IMR-90 (cell line): Measurements from ENCODE around the gene TKFC. TPM values are rescaled to one million over a fixed set of nuclear protein-coding genes. Genes with fewer than 3 reads are reported as not detected.

ENCODE experiments used
- ATAC-seq: fragments of 200-7000 bp; cut with Tn5 transposase; 2 replicates; pipeline ENCODE4 v1.9.1; 2020; ENCODE audit warnings: low read depth, mild to moderate bottlenecking, moderate library complexity
- BruUV-seq: library from RNA; stranded (reverse); fragments of 400-500 nt; replicated peaks from 2 replicates; lab custom pipeline; 2021; lab: Mats Ljungman, UMichigan
- CTCF ChIA-PET: fragments of 300-600 bp; formaldehyde crosslinking; extraction: SDS; loops from one replicate; lab custom pipeline; 2021; ENCODE audit warnings: antibody characterized with exemption; lab: Yijun Ruan, JAX
- POLR2A ChIA-PET: fragments of 300-600 bp; sonication (Branson Sonifier 250); formaldehyde crosslinking; loops from one replicate; lab custom pipeline; 2022; ENCODE audit warnings: antibody characterized with exemption; ENCODE audit not compliant: unreplicated experiment; lab: Charles Lee
- DNase-seq: peaks from one replicate; pipeline ENCODE4 v3.0.0; 2013
- H2AFZ ChIP-seq: replicated peaks from 2 replicates; pipeline ENCODE3; 2013; ENCODE audit warnings: low read length, mild to moderate bottlenecking; ENCODE audit not compliant: poor library complexity
- H2AK5ac ChIP-seq: 2 replicates; pipeline ENCODE4 v1.6.1; 2013; ENCODE audit warnings: low read depth, low read length, inconsistent platforms
- H2AK9ac ChIP-seq: replicated peaks from 2 replicates; pipeline ENCODE3; 2013; ENCODE audit warnings: mild to moderate bottlenecking, low read depth, low read length, moderate library complexity; ENCODE audit not compliant: poor library complexity
- H2BK120ac ChIP-seq: 2 replicates; pipeline ENCODE4 v1.6.1; 2013; ENCODE audit warnings: low read depth, low read length, inconsistent platforms
- H2BK15ac ChIP-seq: 3 replicates; pipeline ENCODE4 v1.6.1; 2013; ENCODE audit warnings: low read depth, low read length, inconsistent platforms
- H2BK20ac ChIP-seq: 2 replicates; pipeline ENCODE4 v1.6.1; 2013; ENCODE audit warnings: low read depth, mild to moderate bottlenecking, inconsistent platforms, low read length, moderate library complexity
- H2BK5ac ChIP-seq: 2 replicates; pipeline ENCODE4 v1.6.1; 2013; ENCODE audit warnings: mild to moderate bottlenecking, low read depth, low read length, inconsistent platforms; ENCODE audit not compliant: poor library complexity, severe bottlenecking
- H3K14ac ChIP-seq: replicated peaks from 2 replicates; pipeline ENCODE4 v1.6.1; 2013; ENCODE audit warnings: low read depth, low read length, inconsistent platforms
- H3K18ac ChIP-seq: 2 replicates; pipeline ENCODE4 v1.6.1; 2013; ENCODE audit warnings: low read depth, low read length, control low read depth
- H3K23ac ChIP-seq: 2 replicates; pipeline ENCODE4 v1.6.1; 2013; ENCODE audit warnings: low read depth, low read length, inconsistent platforms
- H3K27ac ChIP-seq: 2 replicates; pipeline ENCODE4 v1.5.1; 2013; ENCODE audit warnings: mild to moderate bottlenecking, control low read depth, low read length; ENCODE audit not compliant: insufficient read depth
- H3K27me3 ChIP-seq: 2 replicates; pipeline ENCODE4 v1.6.1; 2013; ENCODE audit warnings: low read length; ENCODE audit not compliant: control insufficient read depth, insufficient read depth
- H3K36me3 ChIP-seq: 2 replicates; pipeline ENCODE4 v1.6.1; 2013; ENCODE audit warnings: low read length, mixed read lengths; ENCODE audit not compliant: control insufficient read depth, insufficient read depth
- H3K4ac ChIP-seq: 2 replicates; pipeline ENCODE4 v1.6.1; 2013; ENCODE audit warnings: low read depth, low read length, inconsistent platforms
- H3K4me1 ChIP-seq: 2 replicates; pipeline ENCODE4 v1.6.1; 2013; ENCODE audit warnings: low read length, mixed read lengths; ENCODE audit not compliant: control insufficient read depth, insufficient read depth
- H3K4me2 ChIP-seq: 2 replicates; pipeline ENCODE4 v1.6.1; 2013; ENCODE audit warnings: low read depth, mild to moderate bottlenecking, control low read depth, low read length, moderate library complexity
- H3K4me3 ChIP-seq: 2 replicates; pipeline ENCODE4 v1.5.1; 2013; ENCODE audit warnings: low read depth, mild to moderate bottlenecking, control low read depth, low read length, moderate library complexity; ENCODE audit not compliant: insufficient read depth
- H3K56ac ChIP-seq: 2 replicates; pipeline ENCODE4 v1.6.1; 2013; ENCODE audit warnings: low read length, inconsistent platforms; ENCODE audit not compliant: insufficient read depth; ENCODE audit errors: extremely low read depth
- H3K79me1 ChIP-seq, 2 experiments: 2 replicates each; pipeline ENCODE4 v1.6.1; 2013; ENCODE audit warnings: low read length in 2 of 2, inconsistent platforms in 1 of 2, low read depth in 1 of 2
- H3K9ac ChIP-seq: 2 replicates; pipeline ENCODE4 v1.6.1; 2013; ENCODE audit warnings: low read depth, low read length, control low read depth
- H3K9me1 ChIP-seq: 2 replicates; pipeline ENCODE4 v1.6.1; 2013; ENCODE audit warnings: low read length, inconsistent platforms; ENCODE audit not compliant: insufficient read depth
- H3K9me3 ChIP-seq: 2 replicates; pipeline ENCODE4 v1.6.1; 2013; ENCODE audit warnings: low read length; ENCODE audit not compliant: control insufficient read depth, insufficient read depth
- H4K20me1 ChIP-seq: 2 replicates; pipeline ENCODE4 v1.6.1; 2013; ENCODE audit warnings: low read length, inconsistent platforms; ENCODE audit not compliant: insufficient read depth
- H4K5ac ChIP-seq: 2 replicates; pipeline ENCODE4 v1.6.1; 2013; ENCODE audit warnings: mild to moderate bottlenecking, low read depth, low read length, control low read depth
- H4K8ac ChIP-seq, 2 experiments: 2 replicates each; pipeline ENCODE4 v1.6.1; 2013; ENCODE audit warnings: low read depth in 2 of 2, low read length in 2 of 2, control low read depth in 1 of 2, inconsistent platforms in 1 of 2
- H4K91ac ChIP-seq: 2 replicates; pipeline ENCODE4 v1.6.1; 2013; ENCODE audit warnings: low read depth, low read length, inconsistent platforms; ENCODE audit not compliant: insufficient read depth
- BHLHE40 ChIP-seq: fragments of 150-350 bp; IDR thresholded peaks from 2 replicates; pipeline ENCODE4 v1.6.1; 2016; ENCODE audit warnings: mild to moderate bottlenecking, low read depth, low read length
- CHD1 ChIP-seq: IDR thresholded peaks from 2 replicates; pipeline ENCODE4 v1.6.1; 2012; ENCODE audit warnings: low read depth, low read length, improper control_type of control experiment
- CTCF ChIP-seq: conservative IDR thresholded peaks from 2 replicates; pipeline ENCODE4 v1.5.1; 2012; ENCODE audit warnings: mild to moderate bottlenecking, low read depth, low read length, improper control_type of control experiment
- ELK1 ChIP-seq: fragments of 150-350 bp; IDR thresholded peaks from 2 replicates; pipeline ENCODE4 v1.6.1; 2016; ENCODE audit warnings: low read depth, mild to moderate bottlenecking, low read length, moderate library complexity, borderline replicate concordance
- MAFK ChIP-seq: IDR thresholded peaks from 2 replicates; pipeline ENCODE4 v1.6.1; 2012; ENCODE audit warnings: low read depth, low read length, improper control_type of control experiment
- MAZ ChIP-seq: IDR thresholded peaks from 2 replicates; pipeline ENCODE4 v1.6.1; 2012; ENCODE audit warnings: low read depth, mild to moderate bottlenecking, low read length, improper control_type of control experiment, moderate library complexity, borderline replicate concordance
- MXI1 ChIP-seq: IDR thresholded peaks from 2 replicates; pipeline ENCODE4 v1.6.1; 2012; ENCODE audit warnings: low read depth, mild to moderate bottlenecking, low read length, moderate library complexity, borderline replicate concordance
- NFE2L2 ChIP-seq: fragments of 150-350 bp; IDR thresholded peaks from 2 replicates; pipeline ENCODE4 v1.6.1; 2016; ENCODE audit warnings: low read depth, mild to moderate bottlenecking, low read length
- POLR2A ChIP-seq: IDR thresholded peaks from 2 replicates; pipeline ENCODE4 v1.6.1; 2012; ENCODE audit warnings: mild to moderate bottlenecking, low read depth, low read length
- WGBS, 2 experiments: methylation state at CpG; one replicate each; pipeline versions ENCODE4 v1.1.5 to v1.1.7; 2013; ENCODE audit warnings: missing lambda C conversion rate in 2 of 2; ENCODE audit not compliant: insufficient read length in 1 of 2; ENCODE audit errors: extremely low coverage in 2 of 2; 5-methylcytosine and 5-hydroxymethylcytosine counted together
- dilution Hi-C: fragments of 300-500 bp; cut with HindIII; formaldehyde crosslinking; loops from one replicate; pipeline ENCODE4 v1.14.3; 2018; ENCODE audit warnings: low sequenced_read_pairs; ENCODE audit not compliant: unreplicated experiment
- in situ Hi-C: fragments of 300-500 bp; cut with MboI; formaldehyde crosslinking; loops from 3 replicates; pipeline ENCODE4 v1.14.3; 2019; ENCODE audit warnings: low sequenced_read_pairs, inconsistent platforms, mixed read lengths
- intact Hi-C: fragments of 100-400 bp; cut with micrococcal nuclease; formaldehyde crosslinking; loops from 2 replicates; pipeline ENCODE4 v1.10.0; 2022
- polyA plus RNA-seq, 3 experiments: library from polyadenylated mRNA; depleted of rRNA; stranded (reverse); fragments of >200 nt; gene quantifications; 2 replicates each; pipeline ENCODE4 v1.2.3, GENCODE V29; 2012; ENCODE audit warnings: low replicate concordance in 1 of 3
- total RNA-seq: library from RNA; depleted of rRNA; stranded (reverse); fragments of >200 nt; gene quantifications from 2 replicates; pipeline ENCODE4 v1.2.3, GENCODE V29; 2012

The TKFC gene
- total and polyA plus RNA-seq, 2 of the 4 experiments (the other 2 are of a cell fraction) = 10.4 to 30.8 TPM

- CTCF ChIA-PET = interaction anchor here (1.0 to 1.6 kb wide), 3 partner anchors 36 to 69 kb away, joined by 3 to 7 read pairs (median 4); no protein-coding TSS in a partner anchor
Observed at GRCh38 chr11:61293867-61294716, 38.9 kb upstream of the TKFC start.

More at GRCh38 chr11:61293867-61294716, 38.9 kb upstream of the TKFC start:
- H2AFZ ChIP-seq = peak overlapping the region; percentile 92
- H3K9me3 ChIP-seq = no peaks in the 10 kb centered on the region
- DNase-seq (peak; percentile 48), ATAC-seq (peak; percentile 38)
- H3K9me1 ChIP-seq = peaks cover 12% of the 10 kb centered on the region
- peaks cover 6% of the 10 kb centered on the region for H3K36me3 ChIP-seq
- peaks cover 2% of the 10 kb centered on the region; the same call in 1 of the 2 replicates for H3K27me3 ChIP-seq
- peak overlapping the region; percentile 48; the same call in 1 of the 2 replicates for H3K18ac ChIP-seq
- H4K8ac ChIP-seq = peak overlapping the region in 1 of 2 experiments; percentile 80; a peak in 2 of 4 replicates
- dilution Hi-C loops = no loop called here
- peak overlapping the region; percentile 50; the same call in 1 of the 2 replicates for H2AK5ac ChIP-seq
- H3K23ac ChIP-seq = peak overlapping the region; percentile 67; the same call in 1 of the 2 replicates
- peak; percentile 95 for TF ChIP-seq BHLHE40
- no peak for TF ChIP-seq ELK1
- 0 out of 2 replicates have a peak, but pooled peaks have one; percentile 7 for TF ChIP-seq CTCF
- peak; percentile 88 for TF ChIP-seq MXI1
- no peak for TF ChIP-seq POLR2A
- TF ChIP-seq CHD1 = no peak
- TF ChIP-seq NFE2L2 = no peak
- TF ChIP-seq MAFK = no peak
- TF ChIP-seq MAZ = peak; percentile 63; the same call in 1 of the 2 replicates
- H3K4ac ChIP-seq = peak overlapping the region; percentile 52
- in situ Hi-C loops = no loop called here
- no peak overlapping the region for H2BK20ac ChIP-seq
- H2BK15ac ChIP-seq = no peak overlapping the region
- H2AK9ac ChIP-seq = peak overlapping the region; percentile 98
- no TSS peak for BruUV-seq
- peak overlapping the region; percentile 2 for H2BK5ac ChIP-seq
- peak overlapping the region; percentile 48 for H3K4me3 ChIP-seq
- H4K20me1 ChIP-seq = peaks cover 13% of the 10 kb centered on the region; the same call in 1 of the 2 replicates
- no peak overlapping the region for H3K56ac ChIP-seq
- H3K9ac ChIP-seq = peak overlapping the region; percentile 80
- intact Hi-C loops = loop anchor here (1.0 kb wide), 1 partner anchor 40 kb away; no protein-coding TSS in a partner anchor
- peak overlapping the region; percentile 23 for H3K27ac ChIP-seq
- H4K5ac ChIP-seq = peak overlapping the region; percentile 21; the same call in 1 of the 2 replicates
- 3% methylated on average over 29 of the region's 60 CpGs; no CpG with 5 or more reads in 1 of the 2 experiments for WGBS, 2 experiments
- peak overlapping the region; percentile 96 for H3K4me2 ChIP-seq
- peak overlapping the region; percentile 49; the same call in 1 of the 2 replicates for H4K91ac ChIP-seq
- POLR2A ChIA-PET = interaction anchor here (0.6 kb wide), 1 partner anchor 10 kb away, joined by 8 read pairs; no protein-coding TSS in a partner anchor
- H2BK120ac ChIP-seq = peak overlapping the region; percentile 19; the same call in 1 of the 2 replicates
- peaks cover 16% of the 10 kb centered on the region for H3K4me1 ChIP-seq
- peaks cover 0 to 4% of the 10 kb centered on the region in 2 experiments; a peak in 2 of 4 replicates for H3K79me1 ChIP-seq
- H3K14ac ChIP-seq = peak overlapping the region; percentile 81
